Panc1 (cell line): ENCODE measurements around the gene COL4A3. TPM values are rescaled to one million over a fixed set of nuclear protein-coding genes. Genes with fewer than 3 reads are reported as not detected.

Experiments used
- ATAC-seq: fragments of 200-7000 bp; cut with Tn5 transposase; 2 replicates; pipeline ENCODE4 v1.9.1; 2020; ENCODE audit warnings: mild to moderate bottlenecking, moderate library complexity
- BruUV-seq: library from RNA; stranded (reverse); fragments of 400-500 nt; replicated peaks from 2 replicates; lab custom pipeline; 2021; lab: Mats Ljungman, UMichigan
- CTCF ChIA-PET: fragments of 300-600 bp; sonication (Branson Sonifier 250); formaldehyde crosslinking; loops from one replicate; lab custom pipeline; 2022; ENCODE audit warnings: antibody characterized with exemption; lab: Charles Lee
- POLR2A ChIA-PET: fragments of 300-600 bp; sonication (Branson Sonifier 250); formaldehyde crosslinking; loops from one replicate; lab custom pipeline; 2022; ENCODE audit warnings: antibody characterized with exemption; lab: Charles Lee
- DNase-seq: peaks from one replicate; pipeline ENCODE4 v3.0.0-alpha.2; 2010; ENCODE audit warnings: low read depth, low spot score
- H3K27ac ChIP-seq: 2 replicates; pipeline ENCODE4 v1.5.1; 2011; ENCODE audit warnings: mild to moderate bottlenecking, low read length, inconsistent platforms
- H3K27me3 ChIP-seq: fragments of 200-500 bp; sonication (Bioruptor generic); 2 replicates; pipeline ENCODE4 v1.6.0; 2014; ENCODE audit warnings: low read length, inconsistent platforms; ENCODE audit not compliant: control insufficient read depth, insufficient read depth
- H3K36me3 ChIP-seq: fragments of 200-500 bp; sonication (Bioruptor generic); 2 replicates; pipeline ENCODE4 v1.5.1; 2014; ENCODE audit warnings: inconsistent platforms, mild to moderate bottlenecking, low read length, moderate library complexity; ENCODE audit not compliant: control insufficient read depth, insufficient read depth
- H3K4me1 ChIP-seq: 2 replicates; pipeline ENCODE4 v1.5.1; 2011; ENCODE audit warnings: inconsistent platforms, mild to moderate bottlenecking, low read length, moderate library complexity; ENCODE audit not compliant: control insufficient read depth, insufficient read depth
- H3K4me3 ChIP-seq, 2 experiments: 2 replicates each; pipeline ENCODE4 v1.5.1; 2011 to 2012; ENCODE audit warnings: low read depth in 2 of 2, low read length in 2 of 2, mild to moderate bottlenecking in 2 of 2, inconsistent platforms in 1 of 2, moderate library complexity in 1 of 2
- H3K9me3 ChIP-seq: fragments of 200-500 bp; sonication (Bioruptor generic); 2 replicates; pipeline ENCODE4 v1.5.1; 2014; ENCODE audit warnings: low read depth, mild to moderate bottlenecking, inconsistent platforms, low read length, moderate library complexity; ENCODE audit not compliant: control insufficient read depth, insufficient read depth
- POLR2AphosphoS5 ChIP-seq: IDR thresholded peaks from 2 replicates; pipeline ENCODE4 v1.6.1; 2012; ENCODE audit warnings: mild to moderate bottlenecking, low read depth, low read length, moderate library complexity
- SIN3A ChIP-seq: IDR thresholded peaks from 2 replicates; pipeline ENCODE4 v1.6.1; 2012; ENCODE audit warnings: low read depth, mild to moderate bottlenecking, low read length, moderate library complexity, borderline replicate concordance; ENCODE audit not compliant: insufficient read depth
- TCF7L2 ChIP-seq: IDR thresholded peaks from 2 replicates; pipeline ENCODE4 v1.6.1; 2011; ENCODE audit warnings: mild to moderate bottlenecking, low read depth, low read length, inconsistent platforms
- in situ Hi-C: cut with HindIII; loops from 2 replicates; pipeline ENCODE4 v1.10.0; 2016; ENCODE audit warnings: low sequenced_read_pairs, low pct_unique_long_range_greater_than_20kb
- intact Hi-C: fragments of 100-400 bp; cut with micrococcal nuclease; formaldehyde crosslinking; loops from one replicate; pipeline ENCODE4 v1.10.0; 2022; ENCODE audit not compliant: unreplicated experiment
- total RNA-seq: library from RNA; stranded (reverse); gene quantifications from one replicate; pipeline ENCODE4 v1.2.1, GENCODE V29; 2021; ENCODE audit not compliant: unreplicated experiment
- TF ChIP-seq, protein P1 (sequence below): fragments of 450-650 bp; IDR thresholded peaks from 2 replicates; pipeline ENCODE4 v1.5.1; 2017; ENCODE audit warnings: mild to moderate bottlenecking
- TF ChIP-seq, protein P2 (sequence below), 2 experiments: IDR thresholded peaks; 2 replicates each; pipeline ENCODE4 v1.6.1; 2011 to 2012; ENCODE audit warnings: low read depth in 2 of 2, control low read depth in 1 of 2, low read length in 1 of 2, mild to moderate bottlenecking in 1 of 2, moderate library complexity in 1 of 2; ENCODE audit not compliant: insufficient read depth in 1 of 2

COL4A3 gene
- total RNA-seq, 1 experiment from 2014 or later: 0.18 TPM

DNA sequence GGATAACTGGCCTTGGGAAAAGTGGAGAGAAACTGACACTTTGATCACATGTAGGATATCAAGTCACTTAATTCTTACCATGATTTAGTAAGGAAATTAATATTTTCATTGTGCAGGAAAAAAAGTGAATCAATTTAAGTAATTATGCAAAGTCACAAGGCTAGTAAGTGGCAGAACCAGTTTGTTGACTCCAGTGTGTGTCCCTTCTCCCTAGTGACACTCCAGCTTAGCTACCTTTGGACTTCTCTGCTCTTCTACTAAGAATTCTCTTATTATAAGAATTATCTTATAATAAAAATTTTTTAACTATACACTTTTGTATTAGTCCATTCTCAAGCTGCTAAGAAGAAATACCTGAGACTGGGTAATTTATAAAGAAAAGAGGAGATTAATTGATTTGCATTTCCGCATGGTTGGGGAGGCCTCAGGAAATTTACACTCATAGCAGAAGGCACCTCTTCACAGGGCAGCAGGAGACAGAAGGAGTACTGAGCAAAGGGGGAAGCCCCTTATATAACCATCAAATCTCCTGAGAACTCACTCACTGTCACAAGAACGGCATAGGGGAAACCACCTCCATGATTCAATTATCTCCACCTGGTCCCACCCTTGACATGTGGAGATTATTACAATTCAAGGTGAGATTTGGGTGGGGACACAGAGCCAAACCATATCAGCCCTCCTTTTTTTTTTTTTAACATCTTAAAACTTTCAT, 14.0 kb upstream of the COL4A3 start:
- H3K4me1 ChIP-seq: no peaks in the 10 kb centered on the region
- no TSS peak for BruUV-seq
- intact Hi-C loops: no loop called here
- H3K27ac ChIP-seq: no peak overlapping the region
- H3K9me3 ChIP-seq: peaks cover 5% of the 10 kb centered on the region; the same call in 1 of the 2 replicates
- TF ChIP-seq POLR2AphosphoS5 (no peak), SIN3A (no peak), TCF7L2 (no peak)
- TF ChIP-seq, protein P1, sequence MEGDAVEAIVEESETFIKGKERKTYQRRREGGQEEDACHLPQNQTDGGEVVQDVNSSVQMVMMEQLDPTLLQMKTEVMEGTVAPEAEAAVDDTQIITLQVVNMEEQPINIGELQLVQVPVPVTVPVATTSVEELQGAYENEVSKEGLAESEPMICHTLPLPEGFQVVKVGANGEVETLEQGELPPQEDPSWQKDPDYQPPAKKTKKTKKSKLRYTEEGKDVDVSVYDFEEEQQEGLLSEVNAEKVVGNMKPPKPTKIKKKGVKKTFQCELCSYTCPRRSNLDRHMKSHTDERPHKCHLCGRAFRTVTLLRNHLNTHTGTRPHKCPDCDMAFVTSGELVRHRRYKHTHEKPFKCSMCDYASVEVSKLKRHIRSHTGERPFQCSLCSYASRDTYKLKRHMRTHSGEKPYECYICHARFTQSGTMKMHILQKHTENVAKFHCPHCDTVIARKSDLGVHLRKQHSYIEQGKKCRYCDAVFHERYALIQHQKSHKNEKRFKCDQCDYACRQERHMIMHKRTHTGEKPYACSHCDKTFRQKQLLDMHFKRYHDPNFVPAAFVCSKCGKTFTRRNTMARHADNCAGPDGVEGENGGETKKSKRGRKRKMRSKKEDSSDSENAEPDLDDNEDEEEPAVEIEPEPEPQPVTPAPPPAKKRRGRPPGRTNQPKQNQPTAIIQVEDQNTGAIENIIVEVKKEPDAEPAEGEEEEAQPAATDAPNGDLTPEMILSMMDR: no peak
- TF ChIP-seq, protein P2, sequence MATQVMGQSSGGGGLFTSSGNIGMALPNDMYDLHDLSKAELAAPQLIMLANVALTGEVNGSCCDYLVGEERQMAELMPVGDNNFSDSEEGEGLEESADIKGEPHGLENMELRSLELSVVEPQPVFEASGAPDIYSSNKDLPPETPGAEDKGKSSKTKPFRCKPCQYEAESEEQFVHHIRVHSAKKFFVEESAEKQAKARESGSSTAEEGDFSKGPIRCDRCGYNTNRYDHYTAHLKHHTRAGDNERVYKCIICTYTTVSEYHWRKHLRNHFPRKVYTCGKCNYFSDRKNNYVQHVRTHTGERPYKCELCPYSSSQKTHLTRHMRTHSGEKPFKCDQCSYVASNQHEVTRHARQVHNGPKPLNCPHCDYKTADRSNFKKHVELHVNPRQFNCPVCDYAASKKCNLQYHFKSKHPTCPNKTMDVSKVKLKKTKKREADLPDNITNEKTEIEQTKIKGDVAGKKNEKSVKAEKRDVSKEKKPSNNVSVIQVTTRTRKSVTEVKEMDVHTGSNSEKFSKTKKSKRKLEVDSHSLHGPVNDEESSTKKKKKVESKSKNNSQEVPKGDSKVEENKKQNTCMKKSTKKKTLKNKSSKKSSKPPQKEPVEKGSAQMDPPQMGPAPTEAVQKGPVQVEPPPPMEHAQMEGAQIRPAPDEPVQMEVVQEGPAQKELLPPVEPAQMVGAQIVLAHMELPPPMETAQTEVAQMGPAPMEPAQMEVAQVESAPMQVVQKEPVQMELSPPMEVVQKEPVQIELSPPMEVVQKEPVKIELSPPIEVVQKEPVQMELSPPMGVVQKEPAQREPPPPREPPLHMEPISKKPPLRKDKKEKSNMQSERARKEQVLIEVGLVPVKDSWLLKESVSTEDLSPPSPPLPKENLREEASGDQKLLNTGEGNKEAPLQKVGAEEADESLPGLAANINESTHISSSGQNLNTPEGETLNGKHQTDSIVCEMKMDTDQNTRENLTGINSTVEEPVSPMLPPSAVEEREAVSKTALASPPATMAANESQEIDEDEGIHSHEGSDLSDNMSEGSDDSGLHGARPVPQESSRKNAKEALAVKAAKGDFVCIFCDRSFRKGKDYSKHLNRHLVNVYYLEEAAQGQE (IDR thresholded peaks at IDR 0.05; ENCODE audit: insufficient read depth in 1 of 2, low read depth in 2 of 2, low read length in 1 of 2): no peak
- ATAC-seq: no peak
- no peak overlapping the region for H3K4me3 ChIP-seq
- no peak for DNase-seq
- in situ Hi-C loops: no loop called here
- POLR2A ChIA-PET: no interaction called here
- CTCF ChIA-PET: interaction anchor here (0.5 kb wide), 1 partner anchor 87 kb away, joined by 3 read pairs; no protein-coding TSS in a partner anchor
- no peaks in the 10 kb centered on the region for H3K36me3 ChIP-seq
- H3K27me3 ChIP-seq: peaks cover 3% of the 10 kb centered on the region

DNA sequence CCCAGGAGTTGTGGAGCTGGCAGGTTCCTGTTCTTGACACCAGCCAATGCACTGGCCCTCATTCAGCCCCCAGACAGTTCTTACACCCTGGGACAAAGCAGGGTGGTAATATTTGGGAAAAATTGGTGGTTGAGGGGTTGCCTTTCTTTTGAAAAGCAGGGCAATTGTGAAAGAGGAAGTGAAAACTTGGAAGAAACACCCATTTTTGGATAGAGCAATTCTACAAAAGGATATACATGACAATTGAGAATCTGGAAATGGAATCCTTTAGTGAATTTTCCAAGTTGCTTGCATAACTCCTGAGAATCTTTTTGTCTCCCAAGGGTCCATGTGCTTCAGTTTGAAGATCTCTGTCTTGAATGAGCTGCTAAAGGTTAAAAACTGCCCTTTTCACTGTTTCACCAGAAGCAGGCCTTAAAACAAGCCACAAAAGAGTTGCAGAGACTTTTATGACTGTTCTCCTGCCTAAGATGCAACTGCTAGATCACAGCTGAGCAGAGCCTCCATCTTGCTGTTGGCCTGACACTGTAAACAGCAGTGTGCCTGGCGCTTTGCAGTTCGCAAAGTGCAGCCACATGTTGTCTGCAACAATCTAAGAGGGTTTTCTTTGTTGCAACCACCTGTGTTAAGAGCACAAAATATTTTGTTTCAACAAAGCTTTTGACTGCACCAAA, 12.2 kb upstream of the COL4A3 start:
- Histone ChIP-seq H3K27ac (no peak overlapping the region), H3K9me3 (peaks cover 5% of the 10 kb centered on the region; the same call in 1 of the 2 replicates), H3K4me1 (no peaks in the 10 kb centered on the region), H3K4me3 (no peak overlapping the region), H3K27me3 (no peaks in the 10 kb centered on the region), H3K36me3 (no peaks in the 10 kb centered on the region)
- intact Hi-C loops: no loop called here
- ATAC-seq: no peak
- no TSS peak for BruUV-seq
- no peak for TF ChIP-seq POLR2AphosphoS5
- TF ChIP-seq, protein P2 (IDR thresholded peaks at IDR 0.05; ENCODE audit: insufficient read depth in 1 of 2, low read depth in 2 of 2, low read length in 1 of 2): no peak
- TF ChIP-seq, protein P1: no peak
- TF ChIP-seq SIN3A: no peak
- TF ChIP-seq TCF7L2: no peak
- ChIA-PET POLR2A (no interaction called here), CTCF (no interaction called here)
- in situ Hi-C loops: no loop called here
- DNase-seq: no peak
